Left ventricle myocardium inferior (tissue), 1 donor: Measurements from ENCODE around the gene SUFU. TPM values are rescaled to one million over a fixed set of nuclear protein-coding genes. Genes with fewer than 3 reads are reported as not detected.

Experiments
- DNase-seq: peaks from one replicate; pipeline ENCODE4 v3.0.0-alpha.2; 2020
- H3K27ac ChIP-seq: fragments of 200-600 bp; replicated peaks from 2 replicates; pipeline ENCODE4 v1.8.0; 2021
- H3K27me3 ChIP-seq: fragments of 200-600 bp; 2 replicates; pipeline ENCODE4 v1.8.0; 2021; ENCODE audit warnings: low read depth
- H3K36me3 ChIP-seq: fragments of 200-600 bp; 2 replicates; pipeline ENCODE4 v1.8.0; 2021
- H3K4me1 ChIP-seq: fragments of 200-600 bp; 2 replicates; pipeline ENCODE4 v1.8.0; 2021
- H3K4me3 ChIP-seq: fragments of 200-600 bp; 2 replicates; pipeline ENCODE4 v1.8.0; 2021; ENCODE audit warnings: mild to moderate bottlenecking, moderate library complexity
- H3K9me3 ChIP-seq: fragments of 200-600 bp; replicated peaks from 2 replicates; pipeline ENCODE4 v1.8.0; 2021
- intact Hi-C: fragments of 100-400 bp; cut with micrococcal nuclease; formaldehyde crosslinking; loops from one replicate; pipeline ENCODE4 v1.11.0; 2022
- total RNA-seq: library from RNA; stranded (reverse); fragmentation: NEBNext Ultra II Directional; extraction: Animal tissue kit (Norgen Biotek cat#: 25700); gene quantifications from one replicate; pipeline ENCODE4 v1.2.1, GENCODE V29; 2021
- TF ChIP-seq, protein P1 (sequence below): fragments of 200-600 bp; IDR thresholded peaks from 2 replicates; pipeline ENCODE4 v1.8.0; 2021; ENCODE audit warnings: antibody characterized with exemption, mild to moderate bottlenecking, borderline replicate concordance
- donor health status: DM: no; HTN: yes; CAD: no; lungs with severe emphysema.

SUFU gene
- total RNA-seq, 1 donor from 2014 or later: 7.9 TPM

DNA sequence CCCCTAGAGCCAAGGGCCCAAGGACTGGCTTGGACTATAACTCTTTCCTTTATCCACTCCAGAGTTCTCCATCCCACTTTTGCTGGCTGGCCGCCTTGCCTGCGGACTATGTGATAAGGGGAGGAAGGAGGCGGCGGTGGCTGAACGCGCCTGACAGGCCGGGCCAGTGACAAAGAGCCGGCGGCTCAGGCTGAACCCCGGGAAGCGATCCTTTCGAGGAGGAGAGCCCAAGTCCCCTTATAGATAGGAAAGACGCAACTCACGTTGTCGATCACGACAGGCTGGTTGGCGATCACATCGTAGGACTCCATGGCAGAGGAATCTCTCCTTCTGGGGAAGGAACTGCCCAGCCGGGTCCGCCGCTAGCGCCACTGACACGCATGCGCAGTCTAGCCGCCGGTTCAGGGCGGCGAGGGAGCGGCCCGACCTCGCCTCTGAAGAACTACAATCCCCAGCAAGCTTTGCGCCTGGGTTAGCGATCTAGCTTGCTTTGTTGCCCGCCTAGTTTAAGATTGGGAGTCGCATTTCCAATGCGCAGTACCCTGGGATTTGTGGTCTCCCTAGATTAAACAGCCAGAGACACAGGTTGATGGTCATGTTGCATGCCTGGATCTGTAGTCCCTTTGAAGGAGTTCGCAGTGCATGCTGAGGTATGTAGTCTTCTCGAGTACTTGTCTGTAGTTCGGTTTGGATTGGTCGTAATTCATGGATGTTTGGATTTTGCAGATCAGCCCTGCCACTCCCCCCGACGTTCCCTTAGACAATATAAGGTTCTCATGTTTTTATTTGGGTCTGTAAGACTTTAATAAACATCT lies 1.2 kb upstream of the SUFU start, which contains the start of gene ACTR1A:
Gene ACTR1A (minus strand): TSS at position 376 of the 815 bp plus-strand sequence. CDS start 65 bp downstream, at position 311.
- H3K27me3 ChIP-seq: no peaks in the 10 kb centered on the region
- peak; percentile 94 for DNase-seq
- H3K36me3 ChIP-seq: no peaks in the 10 kb centered on the region
- H3K9me3 ChIP-seq: no peaks in the 10 kb centered on the region
- peak within 1 kb of the TSS; percentile 93 for H3K4me3 ChIP-seq
- peaks cover 76% of the 10 kb centered on the region for H3K4me1 ChIP-seq
- intact Hi-C loops: loop anchor here (10.0 kb wide), 1 partner anchor 82 kb away; no protein-coding TSS in a partner anchor
- TF ChIP-seq, protein P1, sequence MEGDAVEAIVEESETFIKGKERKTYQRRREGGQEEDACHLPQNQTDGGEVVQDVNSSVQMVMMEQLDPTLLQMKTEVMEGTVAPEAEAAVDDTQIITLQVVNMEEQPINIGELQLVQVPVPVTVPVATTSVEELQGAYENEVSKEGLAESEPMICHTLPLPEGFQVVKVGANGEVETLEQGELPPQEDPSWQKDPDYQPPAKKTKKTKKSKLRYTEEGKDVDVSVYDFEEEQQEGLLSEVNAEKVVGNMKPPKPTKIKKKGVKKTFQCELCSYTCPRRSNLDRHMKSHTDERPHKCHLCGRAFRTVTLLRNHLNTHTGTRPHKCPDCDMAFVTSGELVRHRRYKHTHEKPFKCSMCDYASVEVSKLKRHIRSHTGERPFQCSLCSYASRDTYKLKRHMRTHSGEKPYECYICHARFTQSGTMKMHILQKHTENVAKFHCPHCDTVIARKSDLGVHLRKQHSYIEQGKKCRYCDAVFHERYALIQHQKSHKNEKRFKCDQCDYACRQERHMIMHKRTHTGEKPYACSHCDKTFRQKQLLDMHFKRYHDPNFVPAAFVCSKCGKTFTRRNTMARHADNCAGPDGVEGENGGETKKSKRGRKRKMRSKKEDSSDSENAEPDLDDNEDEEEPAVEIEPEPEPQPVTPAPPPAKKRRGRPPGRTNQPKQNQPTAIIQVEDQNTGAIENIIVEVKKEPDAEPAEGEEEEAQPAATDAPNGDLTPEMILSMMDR: no peak
- peak within 1 kb of the TSS; percentile 96 for H3K27ac ChIP-seq

DNA sequence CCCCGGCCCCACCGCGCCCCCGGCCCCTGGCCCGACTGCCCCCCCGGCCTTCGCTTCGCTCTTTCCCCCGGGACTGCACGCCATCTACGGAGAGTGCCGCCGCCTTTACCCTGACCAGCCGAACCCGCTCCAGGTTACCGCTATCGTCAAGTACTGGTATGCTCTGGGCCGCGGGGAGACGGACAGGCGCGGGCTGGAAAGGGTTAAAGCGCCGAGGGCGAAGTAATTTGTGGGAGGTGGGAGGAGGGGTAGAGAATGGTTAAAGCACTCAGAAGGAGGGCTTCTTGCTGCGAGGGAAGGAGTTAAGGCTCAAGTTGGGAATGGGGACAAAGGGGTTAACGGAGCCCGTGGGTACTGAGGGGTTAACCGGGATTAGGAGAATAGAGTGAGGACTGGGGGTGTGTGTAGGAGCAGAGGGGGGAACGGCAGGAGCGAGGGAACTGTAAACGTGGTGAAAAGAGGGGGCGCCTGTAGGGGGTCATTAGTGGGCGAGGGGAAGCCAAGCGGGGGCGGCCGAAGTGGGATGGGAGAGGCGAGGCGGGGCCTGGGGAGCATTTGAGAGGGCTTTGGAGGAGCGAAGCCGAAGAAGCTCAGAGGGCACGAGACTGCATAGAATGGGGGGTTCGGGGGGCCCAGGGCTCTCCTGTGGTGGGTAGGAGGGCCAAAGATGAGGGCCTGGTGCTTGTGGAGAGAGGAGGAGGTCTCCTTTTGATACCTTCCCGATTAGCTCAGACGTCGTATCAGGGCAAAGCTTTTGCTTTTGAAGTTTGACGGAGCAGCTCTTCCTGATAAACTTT lies 605 bp downstream of the SUFU start:
- intact Hi-C loops: loop anchor here (10.0 kb wide), 1 partner anchor 80 kb away; no protein-coding TSS in a partner anchor
- Histone ChIP-seq H3K27ac (peak overlapping the region; percentile 96), H3K9me3 (no peaks in the 10 kb centered on the region), H3K4me1 (peaks cover 69% of the 10 kb centered on the region), H3K27me3 (no peaks in the 10 kb centered on the region), H3K36me3 (peaks cover 8% of the 10 kb centered on the region), H3K4me3 (peak overlapping the region; percentile 93)
- TF ChIP-seq, protein P1: no peak
- peak; percentile 26 for DNase-seq

DNA sequence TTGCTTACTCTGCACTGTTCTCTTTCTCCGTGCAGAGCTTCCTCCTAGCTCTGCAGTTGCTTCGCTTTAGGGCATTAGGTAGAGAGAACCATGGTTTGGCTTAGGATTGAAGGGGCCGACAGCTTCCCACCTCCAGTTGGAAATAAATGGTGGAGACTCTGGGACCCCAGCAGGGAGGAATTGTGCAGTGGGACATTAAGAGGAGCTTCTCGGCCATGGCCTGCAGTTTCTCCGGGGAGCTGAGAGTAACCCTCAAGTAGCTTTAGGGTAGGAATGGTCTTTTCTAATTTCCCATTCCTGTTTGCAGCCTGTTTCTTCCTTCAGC lies 1.2 kb downstream of the SUFU start:
- intact Hi-C loops: loop anchor here (10.0 kb wide), 1 partner anchor 80 kb away; no protein-coding TSS in a partner anchor
- Histone ChIP-seq H3K4me1 (peaks cover 63% of the 10 kb centered on the region), H3K9me3 (no peaks in the 10 kb centered on the region)

GRCh38 chr10:102505462-102506115 lies 1.8 kb downstream of the SUFU start:
- H3K27me3 ChIP-seq: no peaks in the 10 kb centered on the region
- peak overlapping the region; percentile 96 for H3K27ac ChIP-seq
- TF ChIP-seq, protein P1: no peak
- peak overlapping the region; percentile 93 for H3K4me3 ChIP-seq
- intact Hi-C loops: loop anchor here (10.0 kb wide), 1 partner anchor 79 kb away; no protein-coding TSS in a partner anchor
- no peaks in the 10 kb centered on the region for H3K9me3 ChIP-seq
- H3K4me1 ChIP-seq: peaks cover 58% of the 10 kb centered on the region
- no peak for DNase-seq
- H3K36me3 ChIP-seq: peaks cover 16% of the 10 kb centered on the region

More for the DNA sequence above, 1.2 kb downstream of the SUFU start:
- H3K27me3 ChIP-seq: no peaks in the 10 kb centered on the region
- H3K36me3 ChIP-seq: peaks cover 13% of the 10 kb centered on the region
- TF ChIP-seq, protein P1: no peak
- no peak for DNase-seq
- peak overlapping the region; percentile 93 for H3K4me3 ChIP-seq
- H3K27ac ChIP-seq: peak overlapping the region; percentile 96

GRCh38 chr10:102507521-102507920 lies 3.7 kb downstream of the SUFU start:
- H3K27me3 ChIP-seq: no peaks in the 10 kb centered on the region
- peaks cover 30% of the 10 kb centered on the region for H3K36me3 ChIP-seq
- intact Hi-C loops: loop anchor here (10.0 kb wide), 1 partner anchor 77 kb away; no protein-coding TSS in a partner anchor
- H3K9me3 ChIP-seq: no peaks in the 10 kb centered on the region
- H3K4me1 ChIP-seq: peaks cover 47% of the 10 kb centered on the region
- peak overlapping the region; percentile 33 for H3K27ac ChIP-seq
- H3K4me3 ChIP-seq: no peak overlapping the region
- DNase-seq: no peak
- TF ChIP-seq, protein P1: no peak
